Natural killer cell (primary cell): Measurements from ENCODE around the gene SYT14. TPM values are rescaled to one million over a fixed set of nuclear protein-coding genes. Genes with fewer than 3 reads are reported as not detected.

Source experiments
- ATAC-seq, 3 donors: fragments of 150-1000 bp in 2 of 3; fragments of 200-7000 bp in 1 of 3; cut with Tn5 transposase; 1 replicate in 1 of 3; 2 replicates in 2 of 3; pipeline ENCODE4 v1.10.0; 2021; ENCODE audit warnings: mild to moderate bottlenecking in 2 of 3, moderate library complexity in 2 of 3
- DNase-seq, 2 donors: peaks; one replicate each; pipeline versions ENCODE4 v3.0.0 to v3.0.0-alpha.2; 2013 to 2021; ENCODE audit warnings: mixed read lengths in 1 of 2
- H3K27ac ChIP-seq: one replicate; pipeline ENCODE4 v1.5.1; 2013; ENCODE audit warnings: mild to moderate bottlenecking, low read length
- H3K27me3 ChIP-seq: one replicate; pipeline ENCODE4 v1.6.1; 2013; ENCODE audit warnings: low read length; ENCODE audit not compliant: control insufficient read depth, insufficient read depth
- H3K36me3 ChIP-seq: one replicate; pipeline ENCODE4 v1.6.1; 2013; ENCODE audit warnings: low read length; ENCODE audit not compliant: control insufficient read depth, insufficient read depth
- H3K4me1 ChIP-seq: one replicate; pipeline ENCODE4 v1.6.1; 2013; ENCODE audit warnings: low read length; ENCODE audit not compliant: control insufficient read depth, insufficient read depth
- H3K4me3 ChIP-seq: one replicate; pipeline ENCODE4 v1.5.1; 2013; ENCODE audit warnings: low read length
- H3K9me3 ChIP-seq: one replicate; pipeline ENCODE4 v1.6.1; 2013; ENCODE audit warnings: low read length; ENCODE audit not compliant: control insufficient read depth, insufficient read depth
- H3K27ac Mint-ChIP-seq, 2 donors: one replicate each; pipeline ENCODE4 v1.8.0; 2022; ENCODE audit warnings: mild to moderate bottlenecking in 2 of 2, mixed read lengths in 2 of 2, moderate library complexity in 1 of 2
- H3K27me3 Mint-ChIP-seq, 2 donors: one replicate each; pipeline ENCODE4 v1.8.0; 2022; ENCODE audit warnings: low read depth in 2 of 2, mixed read lengths in 2 of 2
- H3K36me3 Mint-ChIP-seq: one replicate; pipeline ENCODE4 v1.8.0; 2022; ENCODE audit warnings: mixed read lengths
- H3K4me1 Mint-ChIP-seq, 2 donors: one replicate each; pipeline ENCODE4 v1.8.0; 2022; ENCODE audit warnings: mixed read lengths in 2 of 2
- H3K4me3 Mint-ChIP-seq: one replicate; pipeline ENCODE4 v1.8.0; 2022; ENCODE audit warnings: mild to moderate bottlenecking, moderate library complexity, mixed read lengths
- H3K9me3 Mint-ChIP-seq, 2 donors: one replicate each; pipeline ENCODE4 v1.8.0; 2022; ENCODE audit warnings: mixed read lengths in 2 of 2
- WGBS: methylation state at CpG from one replicate; pipeline ENCODE4 v1.1.7; 2013; ENCODE audit warnings: missing lambda C conversion rate; ENCODE audit not compliant: insufficient coverage; 5-methylcytosine and 5-hydroxymethylcytosine counted together
- intact Hi-C: fragments of 100-400 bp; cut with micrococcal nuclease; formaldehyde crosslinking; loops from one replicate; pipeline ENCODE4 v1.14.2; 2022
- total RNA-seq, 4 donors: library from RNA; stranded (reverse); fragments of 120-200 nt in 1 of 4; gene quantifications; one replicate each; pipeline versions ENCODE4 v1.2.3 to v1.2.4, GENCODE V29; 2013 to 2022
- TF ChIP-seq, protein P1 (sequence below): fragments of 200-600 bp; IDR thresholded peaks from one replicate; pipeline ENCODE4 v1.8.0; 2022; ENCODE audit warnings: antibody characterized with exemption

The SYT14 gene
- total RNA-seq, 3 donors from 2014 or later (not counting 1 experiment from before 2014, with no cell fraction given): not detected

DNA sequence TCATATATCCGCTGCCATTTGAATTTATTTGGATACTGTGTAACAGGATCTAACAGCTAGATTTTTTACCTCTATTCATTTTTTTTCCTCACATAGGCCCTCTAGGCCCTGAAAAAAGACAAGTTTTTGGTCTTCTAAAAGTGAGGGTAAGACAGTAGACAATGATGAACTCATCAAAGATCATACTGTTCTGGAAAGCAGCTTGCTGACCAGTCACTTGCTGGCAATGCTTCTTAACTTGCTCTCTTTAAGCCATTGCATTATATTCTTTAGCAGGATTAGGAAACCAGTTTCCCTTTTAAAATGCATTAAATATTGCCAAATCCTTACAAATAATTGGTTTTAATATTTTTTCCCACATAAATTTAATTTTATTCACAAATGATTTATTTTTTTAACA, 65.5 kb downstream of the SYT14 start:
- TF ChIP-seq, protein P1, sequence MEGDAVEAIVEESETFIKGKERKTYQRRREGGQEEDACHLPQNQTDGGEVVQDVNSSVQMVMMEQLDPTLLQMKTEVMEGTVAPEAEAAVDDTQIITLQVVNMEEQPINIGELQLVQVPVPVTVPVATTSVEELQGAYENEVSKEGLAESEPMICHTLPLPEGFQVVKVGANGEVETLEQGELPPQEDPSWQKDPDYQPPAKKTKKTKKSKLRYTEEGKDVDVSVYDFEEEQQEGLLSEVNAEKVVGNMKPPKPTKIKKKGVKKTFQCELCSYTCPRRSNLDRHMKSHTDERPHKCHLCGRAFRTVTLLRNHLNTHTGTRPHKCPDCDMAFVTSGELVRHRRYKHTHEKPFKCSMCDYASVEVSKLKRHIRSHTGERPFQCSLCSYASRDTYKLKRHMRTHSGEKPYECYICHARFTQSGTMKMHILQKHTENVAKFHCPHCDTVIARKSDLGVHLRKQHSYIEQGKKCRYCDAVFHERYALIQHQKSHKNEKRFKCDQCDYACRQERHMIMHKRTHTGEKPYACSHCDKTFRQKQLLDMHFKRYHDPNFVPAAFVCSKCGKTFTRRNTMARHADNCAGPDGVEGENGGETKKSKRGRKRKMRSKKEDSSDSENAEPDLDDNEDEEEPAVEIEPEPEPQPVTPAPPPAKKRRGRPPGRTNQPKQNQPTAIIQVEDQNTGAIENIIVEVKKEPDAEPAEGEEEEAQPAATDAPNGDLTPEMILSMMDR: no peak
- Histone ChIP-seq H3K27me3 (no peaks in the 10 kb centered on the region), H3K9me3 (no peaks in the 10 kb centered on the region), H3K27ac (no peak overlapping the region), H3K4me1 (no peaks in the 10 kb centered on the region), H3K4me3 (no peak overlapping the region), H3K36me3 (no peaks in the 10 kb centered on the region)
- Mint-ChIP-seq H3K9me3 (peaks cover 0 to 2% of the 10 kb centered on the region in 2 donors), H3K4me3 (no peak overlapping the region), H3K27ac (no peak overlapping the region), H3K36me3 (no peaks in the 10 kb centered on the region), H3K27me3 (peaks cover 0 to 4% of the 10 kb centered on the region in 2 donors), H3K4me1 (no peaks in the 10 kb centered on the region)
- ATAC-seq (no peak), DNase-seq (no peak)
- intact Hi-C loops: no loop called here
- WGBS: no CpG with 5 or more reads among the region's 1 CpG

DNA sequence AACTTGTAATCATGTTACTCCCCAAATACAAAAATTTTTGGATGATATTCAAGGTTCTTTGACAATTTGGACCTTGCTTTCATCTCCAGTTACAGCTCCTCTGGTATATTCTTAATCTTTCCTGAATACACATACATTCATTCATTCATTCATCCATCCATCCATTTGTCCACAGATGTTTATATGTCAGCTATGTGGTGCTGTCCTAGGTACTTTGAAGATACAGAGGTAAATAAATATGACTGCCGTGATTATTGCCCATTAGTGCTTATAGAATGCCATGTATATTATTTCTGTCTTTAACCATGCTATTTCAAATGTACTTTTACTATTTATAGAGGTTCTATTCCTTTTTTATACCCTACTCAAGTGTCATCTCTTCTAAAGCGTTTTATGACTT, 72.1 kb downstream of the SYT14 start:
- DNase-seq: no peak
- Histone ChIP-seq H3K36me3 (no peaks in the 10 kb centered on the region), H3K4me3 (no peak overlapping the region), H3K4me1 (no peaks in the 10 kb centered on the region), H3K27ac (no peak overlapping the region), H3K27me3 (peaks cover 4% of the 10 kb centered on the region), H3K9me3 (no peaks in the 10 kb centered on the region)
- no peak overlapping the region for H3K4me3 Mint-ChIP-seq
- intact Hi-C loops: no loop called here
- no peaks in the 10 kb centered on the region for H3K9me3 Mint-ChIP-seq
- TF ChIP-seq, protein P1: no peak
- no peak for ATAC-seq
- H3K27me3 Mint-ChIP-seq: no peaks in the 10 kb centered on the region
- WGBS: no CpG with 5 or more reads among the region's 2 CpGs
- H3K27ac Mint-ChIP-seq: no peak overlapping the region
- H3K36me3 Mint-ChIP-seq: no peaks in the 10 kb centered on the region
- H3K4me1 Mint-ChIP-seq: no peaks in the 10 kb centered on the region

DNA sequence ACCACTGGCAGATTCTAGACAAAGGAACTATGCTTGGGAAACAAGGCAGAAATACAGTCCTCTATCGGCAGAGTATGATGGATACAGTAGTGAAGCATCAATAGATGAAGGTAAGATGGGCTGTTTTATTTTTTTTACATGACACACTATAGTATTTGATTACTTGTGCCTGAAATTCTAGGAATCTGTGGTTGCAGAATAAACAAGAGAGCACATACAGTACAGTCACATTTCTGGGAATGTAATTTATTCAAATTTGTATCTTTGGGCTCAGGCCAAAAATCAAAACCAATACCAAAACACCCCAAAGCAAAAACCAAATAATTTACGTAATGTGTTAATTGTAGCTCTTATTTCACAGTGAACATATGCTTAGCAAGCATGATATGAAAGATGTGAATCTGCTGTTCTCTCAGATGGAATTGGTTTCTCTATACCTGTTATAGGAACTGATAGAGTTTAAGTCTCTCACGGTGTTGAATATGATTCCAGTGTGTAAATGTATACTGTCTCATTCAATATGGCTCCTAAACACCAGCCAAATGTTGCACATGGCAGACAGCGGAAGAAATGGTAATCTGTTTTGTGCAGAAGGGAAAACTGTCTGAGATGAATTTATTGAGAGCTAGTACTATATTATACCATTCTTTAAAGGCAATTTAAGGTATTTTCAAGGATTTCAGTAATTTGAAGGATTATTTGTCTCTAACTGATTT, 83.3 kb downstream of the SYT14 start:
- Histone ChIP-seq H3K36me3 (no peaks in the 10 kb centered on the region), H3K4me3 (no peak overlapping the region), H3K27me3 (no peaks in the 10 kb centered on the region), H3K9me3 (no peaks in the 10 kb centered on the region), H3K27ac (no peak overlapping the region), H3K4me1 (no peaks in the 10 kb centered on the region)
- H3K4me1 Mint-ChIP-seq: no peaks in the 10 kb centered on the region
- no peak for ATAC-seq
- no peak for DNase-seq
- no peak overlapping the region for H3K4me3 Mint-ChIP-seq
- TF ChIP-seq, protein P1: no peak
- H3K27ac Mint-ChIP-seq: no peak overlapping the region
- 100% methylated on average over 2 of the region's 4 CpGs for WGBS
- intact Hi-C loops: no loop called here
- H3K9me3 Mint-ChIP-seq: no peaks in the 10 kb centered on the region
- no peaks in the 10 kb centered on the region for H3K27me3 Mint-ChIP-seq
- no peaks in the 10 kb centered on the region for H3K36me3 Mint-ChIP-seq

DNA sequence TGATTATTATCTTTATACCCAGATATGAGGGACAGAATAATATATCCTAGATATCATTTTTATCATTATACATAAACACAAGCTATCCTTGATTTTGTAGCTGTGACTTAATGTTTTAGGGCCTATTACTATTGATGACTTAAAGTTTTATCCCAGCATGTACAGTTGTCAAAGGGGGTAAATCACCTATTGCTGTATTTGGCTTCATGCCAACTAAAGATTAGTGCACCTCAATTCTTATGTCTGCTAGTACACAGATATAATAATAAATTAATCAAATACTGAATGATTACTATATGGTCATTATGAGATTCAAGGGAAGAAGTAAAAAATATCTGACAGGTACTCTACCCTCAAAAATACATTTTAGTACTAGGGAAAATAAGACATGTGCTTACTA, 84.0 kb downstream of the SYT14 start:
- H3K36me3 Mint-ChIP-seq: no peaks in the 10 kb centered on the region
- no peaks in the 10 kb centered on the region for H3K27me3 ChIP-seq
- no peaks in the 10 kb centered on the region for H3K9me3 ChIP-seq
- ATAC-seq: no peak
- H3K27ac Mint-ChIP-seq: no peak overlapping the region
- no peak overlapping the region for H3K27ac ChIP-seq
- intact Hi-C loops: no loop called here
- TF ChIP-seq, protein P1: no peak
- no peak overlapping the region for H3K4me3 Mint-ChIP-seq
- no peaks in the 10 kb centered on the region for H3K4me1 ChIP-seq
- no peaks in the 10 kb centered on the region for H3K4me1 Mint-ChIP-seq
- H3K4me3 ChIP-seq: no peak overlapping the region
- no peak for DNase-seq
- H3K27me3 Mint-ChIP-seq: no peaks in the 10 kb centered on the region
- H3K9me3 Mint-ChIP-seq: no peaks in the 10 kb centered on the region
- no peaks in the 10 kb centered on the region for H3K36me3 ChIP-seq
